GM12873 (cell line): Measurements from ENCODE around the gene CFB.
"Not testable (repeated sequence)": the region's sequence is repeated elsewhere in the genome, so short reads cannot be mapped to it uniquely, and the experiment has no call there.

Experiments used
- CTCF ChIP-seq: IDR thresholded peaks from 2 replicates; pipeline ENCODE4 v1.5.1; 2012; ENCODE audit warnings: low read depth, mild to moderate bottlenecking, moderate library complexity, low read length, control low read depth; ENCODE audit not compliant: insufficient read depth; ENCODE audit errors: missing control alignments

Gene CFB

GRCh38 chr6:31981744-31982143 lies 35.8 kb downstream of the CFB start, which contains the start of gene C4A:
Gene C4A, plus strand, starts transcription at chr6:31982057. Its CDS starts 51 bp downstream, at chr6:31982108.
- TF ChIP-seq CTCF, result not testable (repeated sequence)
